ENCODE results near the gene COL28A1.

GRCh38 chr7:7351832-7352231 is 183.8 kb downstream of the COL28A1 start:
- TF ChIP-seq CTCF (IDR thresholded peaks at IDR 0.05; ENCODE audit: low read depth, low read length) (no peak), POLR2A (IDR thresholded peaks at IDR 0.05; ENCODE audit: extremely low read depth, insufficient read length) (no peak)
- TF ChIP-seq, protein P1, sequence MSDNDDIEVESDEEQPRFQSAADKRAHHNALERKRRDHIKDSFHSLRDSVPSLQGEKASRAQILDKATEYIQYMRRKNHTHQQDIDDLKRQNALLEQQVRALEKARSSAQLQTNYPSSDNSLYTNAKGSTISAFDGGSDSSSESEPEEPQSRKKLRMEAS (IDR thresholded peaks at IDR 0.05; ENCODE audit: low read depth, low read length), result no peak
